ENCODE measurements around the gene RPUSD3. TPM values are rescaled to one million over a fixed set of nuclear protein-coding genes. Genes with fewer than 3 reads are reported as not detected.

The RPUSD3 gene
- total RNA-seq, 1 donor from 2014 or later: 40.7 TPM

DNA sequence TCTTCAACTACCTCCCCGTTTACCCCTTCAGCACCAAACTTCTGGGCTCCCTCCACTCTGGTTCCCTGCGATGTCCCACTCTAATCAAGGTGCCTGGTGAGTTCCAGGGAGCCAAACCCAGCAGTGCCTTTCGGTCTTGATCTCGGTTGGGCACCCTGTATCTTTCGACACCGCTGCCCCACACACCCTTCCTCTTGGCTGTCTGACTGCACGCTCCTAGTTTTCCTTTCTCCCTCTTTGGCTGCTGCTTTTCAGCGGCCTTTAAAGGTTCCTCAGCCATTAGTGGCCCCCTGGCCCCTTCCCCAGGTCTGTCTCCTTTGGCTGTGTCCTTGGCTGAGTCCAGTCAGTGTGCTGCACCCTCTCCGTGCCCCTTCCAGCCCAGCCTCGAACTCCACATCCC lies 33.0 kb downstream of the RPUSD3 start:
- DNase-seq (ENCODE audit: missing footprints) (no peak), ATAC-seq (no peak)
- intact Hi-C loops (cut with DNase I): no loop called here

DNA sequence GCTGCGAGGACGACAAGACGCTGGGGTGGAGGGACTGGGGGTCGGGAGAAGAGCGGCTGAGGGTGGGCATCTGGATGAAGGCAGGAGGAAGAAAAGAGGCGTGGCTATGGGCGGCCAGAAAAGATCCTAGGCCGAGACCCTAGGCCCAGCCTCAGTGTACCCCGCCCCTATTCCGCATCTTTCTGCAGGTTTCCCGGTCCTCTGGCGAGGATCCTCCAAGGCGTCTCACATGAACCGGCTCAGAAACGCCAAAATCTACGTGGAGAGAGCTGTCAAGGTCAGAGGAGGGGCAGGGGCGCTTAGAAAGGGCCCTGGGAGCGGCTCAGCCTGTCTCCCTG lies 33.4 kb downstream of the RPUSD3 start:
- DNase-seq (ENCODE audit: missing footprints) (no peak), ATAC-seq (no peak)
- intact Hi-C loops (cut with DNase I): no loop called here

DNA sequence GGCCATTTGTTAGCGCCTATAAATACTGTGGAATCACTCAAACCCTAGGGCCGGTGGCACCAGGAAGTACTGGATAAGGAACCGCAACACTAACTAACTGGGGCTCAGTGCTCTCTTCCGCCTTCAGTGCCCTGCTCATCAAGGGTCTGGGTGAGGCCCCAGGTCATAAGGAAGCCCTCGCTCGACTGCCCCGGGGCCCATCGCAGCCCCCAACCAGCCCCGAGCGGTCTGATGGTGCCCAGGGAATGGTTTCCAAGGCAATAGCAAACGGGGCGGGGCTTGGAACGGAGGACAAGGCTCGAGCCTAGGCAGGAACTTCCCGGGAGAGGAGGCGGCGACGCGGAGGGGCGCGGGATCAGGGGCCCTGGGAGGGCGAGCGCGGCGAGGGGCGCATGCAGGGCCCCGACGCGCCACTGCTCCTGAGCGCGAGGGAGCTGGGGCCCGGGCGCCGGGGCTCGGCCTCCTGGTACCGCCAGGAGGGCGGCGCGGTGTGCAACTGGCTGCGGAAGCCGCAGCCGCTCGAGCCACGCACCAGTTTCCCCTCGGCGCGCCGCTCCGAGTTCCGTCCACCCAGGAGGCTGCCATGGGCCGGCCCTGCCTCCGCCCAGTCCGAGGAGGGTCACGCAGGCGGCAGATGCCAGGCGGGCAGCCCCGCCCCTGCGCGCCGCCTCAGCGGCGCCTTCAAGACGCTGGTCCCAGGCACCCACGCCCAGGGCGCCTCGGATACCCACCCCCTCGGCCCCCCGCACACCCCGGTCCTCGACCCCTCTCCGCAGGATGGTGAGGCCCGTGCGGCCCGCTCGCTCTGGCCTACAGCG lies 34.0 kb downstream of the RPUSD3 start, which contains the start of gene TTLL3:
Gene TTLL3, plus strand, starts transcription at position 648 of the 818 bp plus-strand sequence. CDS start 400 bp downstream, outside the sequence.
- ATAC-seq (peak; percentile 86), DNase-seq (ENCODE audit: missing footprints) (peak; percentile 89)
- intact Hi-C loops (cut with DNase I): no loop called here

DNA sequence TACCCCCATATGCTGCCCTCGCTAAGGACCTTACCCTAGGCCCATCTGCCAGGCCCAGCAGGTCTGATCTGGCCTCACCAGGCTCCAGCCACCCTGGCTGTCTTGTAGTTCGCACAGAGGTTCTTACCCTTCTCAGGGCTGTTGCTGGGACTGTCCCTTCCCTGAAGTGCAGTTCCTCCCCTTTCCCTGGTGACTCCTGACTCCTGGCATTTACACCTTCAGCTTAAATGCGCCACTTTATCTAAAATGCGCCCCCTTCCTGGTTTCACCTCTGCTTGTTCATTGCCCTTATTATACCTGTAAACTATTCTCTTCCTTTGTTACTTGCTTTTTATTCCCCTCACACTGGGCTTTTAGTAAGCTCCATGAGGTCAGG lies 34.6 kb downstream of the RPUSD3 start:
- DNase-seq (ENCODE audit: missing footprints) (no peak), ATAC-seq (no peak)
- intact Hi-C loops (cut with DNase I): no loop called here

DNA sequence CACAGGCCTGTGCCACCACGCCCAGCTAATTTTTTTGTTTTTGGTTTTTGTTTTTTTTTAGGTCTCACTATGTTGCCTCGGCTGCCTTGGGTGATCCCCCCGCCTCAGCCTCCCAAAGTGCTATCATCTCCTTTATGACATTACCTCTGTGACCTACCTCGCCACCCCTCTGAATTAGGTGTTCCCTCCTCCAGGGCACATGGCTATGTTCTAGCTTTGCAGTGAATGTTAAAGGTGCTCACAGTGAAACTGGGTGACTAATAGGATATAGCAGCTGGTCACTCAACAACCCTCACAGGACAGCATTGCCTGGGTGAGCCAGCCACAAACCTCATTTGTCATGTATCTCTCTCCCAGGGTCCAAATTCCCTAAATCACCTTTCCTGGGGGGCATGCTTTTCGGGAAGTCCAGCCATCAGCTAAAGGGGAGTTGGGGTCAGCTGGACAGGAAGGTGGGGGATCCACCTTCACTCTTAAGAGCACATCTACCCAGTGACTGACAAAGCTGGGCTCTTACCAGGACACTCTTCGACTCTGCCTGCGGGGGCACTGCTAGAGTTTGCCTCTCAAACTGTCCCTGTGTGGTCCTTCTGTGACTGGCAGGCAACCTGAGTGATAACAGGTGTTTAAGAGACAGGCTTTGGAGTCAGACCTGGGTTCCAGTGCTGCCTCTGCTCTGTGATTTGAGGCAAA lies 35.3 kb downstream of the RPUSD3 start:
- ATAC-seq: no peak

DNA sequence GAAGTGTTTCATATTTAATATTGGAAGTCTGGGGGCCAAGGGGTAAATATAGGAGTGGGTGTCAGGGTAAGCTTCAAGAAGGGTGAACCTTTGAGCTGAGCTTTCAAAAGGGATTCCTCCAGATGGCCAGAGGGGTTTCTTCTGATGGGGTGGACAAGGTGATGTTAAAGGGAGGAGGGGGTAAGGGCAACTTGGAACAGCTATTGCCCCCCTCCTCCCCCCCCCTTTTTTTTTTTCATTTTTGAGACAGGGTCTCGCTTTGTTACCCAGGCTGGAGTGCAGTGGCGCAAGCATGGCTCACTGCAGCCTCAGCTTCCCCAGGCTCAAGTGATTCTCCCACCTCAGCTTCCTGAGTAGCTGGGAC lies 35.8 kb downstream of the RPUSD3 start:
- intact Hi-C loops (cut with DNase I): no loop called here
- DNase-seq (ENCODE audit: missing footprints) (no peak), ATAC-seq (no peak)

More for the DNA sequence above, 35.3 kb downstream of the RPUSD3 start:
- no peak for DNase-seq (ENCODE audit: missing footprints)
- intact Hi-C loops (cut with DNase I): no loop called here

DNA sequence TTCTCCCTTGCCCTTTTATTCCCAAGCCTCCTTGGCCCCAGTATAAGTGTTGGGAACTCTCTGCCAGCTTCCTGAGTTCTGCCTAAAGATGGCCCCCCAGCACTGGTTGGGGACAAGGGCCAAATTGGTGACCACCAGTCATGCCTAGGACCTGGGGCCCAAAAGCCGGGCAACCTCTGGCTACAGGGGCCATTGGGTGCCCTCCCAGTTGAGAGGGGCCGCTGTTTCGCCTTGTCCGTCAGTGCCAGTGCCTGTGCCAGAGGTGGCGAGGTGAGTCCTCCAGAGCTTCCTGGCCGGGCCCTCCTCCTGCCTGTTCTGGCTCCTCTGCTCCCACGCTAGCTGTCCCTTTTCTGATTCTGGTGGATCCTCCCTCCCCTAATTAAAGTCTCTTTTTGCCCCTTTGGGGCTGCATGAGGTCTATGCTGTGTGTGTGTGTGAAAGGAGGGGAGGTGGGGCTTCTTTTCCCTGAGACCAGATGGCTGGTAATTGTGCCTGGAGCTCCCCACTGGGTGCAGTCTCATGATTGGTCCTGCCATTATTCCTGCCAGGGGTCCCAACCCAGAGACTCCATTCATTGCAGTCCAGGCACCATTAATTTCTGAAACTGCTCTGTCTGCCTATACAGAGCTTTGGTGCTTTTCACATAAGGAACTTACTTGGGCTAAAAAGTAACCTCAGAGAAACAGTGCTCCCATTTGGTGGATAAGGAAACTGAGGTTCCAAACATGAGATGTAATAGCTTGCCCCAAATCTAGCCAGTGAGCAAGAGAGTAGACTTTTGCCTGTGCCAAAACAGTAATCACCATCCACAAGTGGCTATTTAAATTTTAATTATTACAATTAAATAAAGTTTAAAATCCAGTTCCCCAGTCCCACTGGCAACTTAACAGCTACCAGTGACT lies 36.9 kb downstream of the RPUSD3 start:
- intact Hi-C loops (cut with DNase I): no loop called here
- DNase-seq (ENCODE audit: missing footprints) (no peak), ATAC-seq (no peak)

DNA sequence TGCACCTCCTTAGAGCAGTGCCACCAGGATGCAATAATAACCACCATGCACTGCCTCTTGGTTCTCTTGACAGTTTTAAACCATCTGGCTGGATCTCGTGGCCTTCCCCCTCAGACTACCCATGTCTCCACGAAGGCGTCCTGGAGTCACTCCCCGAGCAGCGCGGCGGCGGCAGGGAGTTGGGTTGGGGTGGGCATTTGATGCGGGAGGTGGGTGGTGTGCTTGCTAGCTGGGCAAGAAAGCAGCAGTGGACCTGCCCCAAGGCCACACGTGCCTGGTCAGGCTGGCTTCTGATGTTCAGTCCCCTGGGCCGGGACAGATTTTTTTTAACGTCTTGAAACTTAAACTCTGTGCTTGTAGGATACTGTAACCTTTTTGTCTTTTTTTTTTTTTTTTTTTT lies 37.7 kb downstream of the RPUSD3 start:
- no peak for DNase-seq (ENCODE audit: missing footprints)
- intact Hi-C loops (cut with DNase I): no loop called here

DNA sequence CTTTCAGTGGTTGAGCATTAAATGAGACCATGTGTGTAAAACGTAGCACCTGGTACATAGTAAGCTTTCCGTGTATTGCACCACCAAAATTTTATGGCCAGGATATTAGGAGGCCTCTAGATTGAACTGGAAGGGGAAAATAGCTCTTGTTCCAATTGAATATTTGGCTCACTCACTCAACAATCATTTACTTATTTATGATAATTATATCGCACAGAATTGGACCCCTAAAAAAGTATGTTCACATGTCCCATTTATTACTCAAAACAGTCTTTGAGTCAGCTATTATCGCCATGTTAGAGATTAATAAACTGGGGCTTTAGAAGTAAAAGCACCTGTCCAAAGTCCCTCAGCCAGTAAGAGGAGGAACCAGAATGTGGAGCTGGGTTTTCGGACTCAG lies 38.8 kb downstream of the RPUSD3 start:
- ATAC-seq: no peak
- DNase-seq (ENCODE audit: missing footprints): no peak
- intact Hi-C loops (cut with DNase I): no loop called here

More for the DNA sequence above, 37.7 kb downstream of the RPUSD3 start:
- ATAC-seq: no peak

DNA sequence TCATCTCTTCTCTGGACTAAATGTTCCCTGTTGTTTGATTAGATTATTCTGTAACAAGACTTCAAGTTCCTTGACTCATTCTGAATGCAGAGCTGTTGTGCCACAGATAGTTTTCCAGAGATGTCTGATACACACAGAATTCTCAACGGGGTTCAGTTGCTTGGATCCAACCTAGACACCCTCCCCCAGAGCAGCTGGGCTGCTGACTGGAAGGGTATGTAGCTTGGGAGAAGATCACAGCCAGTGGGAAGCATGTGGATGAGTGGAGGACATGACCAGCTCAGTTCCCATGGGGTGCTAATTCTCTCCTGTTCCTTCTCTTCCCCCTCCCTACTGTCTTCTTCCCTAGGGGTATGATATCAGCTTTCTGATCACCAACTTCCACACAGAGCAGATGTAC lies 40.3 kb downstream of the RPUSD3 start:
- intact Hi-C loops (cut with DNase I): no loop called here
- ATAC-seq: no peak
- DNase-seq (ENCODE audit: missing footprints): no peak

DNA sequence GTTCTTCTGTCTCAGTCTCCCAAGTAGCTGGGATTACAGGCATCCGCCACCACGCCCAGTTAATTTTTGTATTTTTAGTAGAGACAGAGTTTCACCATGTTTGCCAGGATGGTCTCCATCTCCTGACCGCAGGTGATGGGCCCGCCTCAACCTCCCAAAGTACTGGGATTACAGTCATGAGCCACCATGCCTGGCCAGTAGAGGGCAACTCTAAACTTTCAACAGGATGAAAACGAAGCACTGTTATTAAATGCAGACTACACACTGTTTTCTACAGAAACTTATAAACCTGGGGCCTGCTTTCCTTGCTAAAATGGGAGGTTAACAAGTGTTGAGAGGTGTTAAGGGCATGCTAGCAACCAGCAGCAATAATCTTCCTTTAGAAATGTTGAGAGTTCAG lies 43.3 kb downstream of the RPUSD3 start:
- ATAC-seq (no peak), DNase-seq (ENCODE audit: missing footprints) (no peak)
- intact Hi-C loops (cut with DNase I): no loop called here

DNA sequence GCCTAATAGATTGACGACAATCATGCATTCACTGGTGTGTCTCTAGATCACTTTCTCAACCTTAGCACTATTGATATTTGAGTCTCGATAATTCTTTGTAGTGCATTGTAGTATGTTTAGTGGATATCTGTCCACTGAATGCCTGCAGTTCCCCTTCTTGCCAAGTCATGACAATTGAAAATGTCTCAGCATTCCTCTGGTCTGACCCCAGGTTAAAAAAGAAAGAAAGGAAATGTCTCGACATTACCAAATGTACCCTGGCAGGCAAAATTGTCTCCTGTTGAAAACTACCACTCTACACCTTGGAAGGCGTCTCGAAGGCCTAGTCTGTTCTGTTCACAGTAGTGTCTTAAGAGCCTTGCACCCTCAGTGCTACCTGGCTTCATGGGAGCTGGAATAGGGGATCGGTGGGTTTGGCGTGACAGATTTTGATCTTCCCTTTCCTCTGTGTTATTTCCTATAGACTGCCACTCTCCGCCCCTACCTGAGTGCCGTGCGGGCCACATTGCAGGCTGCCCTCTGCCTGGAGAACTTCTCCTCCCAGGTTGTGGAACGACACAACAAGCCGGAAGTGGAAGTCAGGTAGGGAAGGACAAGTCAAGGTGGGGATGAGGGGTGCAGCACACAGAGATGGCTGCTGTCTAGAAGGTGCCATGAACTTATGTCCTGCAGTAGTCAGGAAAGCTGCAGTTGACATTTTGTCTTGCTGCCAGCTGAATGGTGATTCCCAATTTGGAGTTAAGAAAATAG lies 46.4 kb downstream of the RPUSD3 start:
- DNase-seq (ENCODE audit: missing footprints): no peak
- intact Hi-C loops (cut with DNase I): no loop called here
- no peak for ATAC-seq

DNA sequence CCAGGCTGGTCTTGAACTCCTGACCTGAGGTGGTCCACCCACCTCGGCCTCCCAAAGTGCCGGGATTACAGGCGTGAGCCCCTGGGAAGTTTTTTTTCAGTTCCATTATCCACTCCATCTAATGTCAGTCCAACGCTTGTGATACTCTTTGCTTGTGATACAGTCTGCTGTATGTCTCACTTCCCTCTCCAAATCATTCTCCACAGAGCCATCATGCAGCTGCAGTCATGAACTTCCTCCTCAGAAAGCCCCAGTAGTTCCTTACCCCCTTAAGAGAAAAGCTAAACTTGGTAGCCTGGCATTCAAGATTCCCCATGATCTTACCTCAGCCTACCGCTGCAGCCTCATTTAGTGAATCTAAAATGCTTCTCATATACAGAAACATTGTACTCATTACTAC lies 48.6 kb downstream of the RPUSD3 start:
- intact Hi-C loops (cut with DNase I): no loop called here
- DNase-seq (ENCODE audit: missing footprints) (no peak), ATAC-seq (no peak)

DNA sequence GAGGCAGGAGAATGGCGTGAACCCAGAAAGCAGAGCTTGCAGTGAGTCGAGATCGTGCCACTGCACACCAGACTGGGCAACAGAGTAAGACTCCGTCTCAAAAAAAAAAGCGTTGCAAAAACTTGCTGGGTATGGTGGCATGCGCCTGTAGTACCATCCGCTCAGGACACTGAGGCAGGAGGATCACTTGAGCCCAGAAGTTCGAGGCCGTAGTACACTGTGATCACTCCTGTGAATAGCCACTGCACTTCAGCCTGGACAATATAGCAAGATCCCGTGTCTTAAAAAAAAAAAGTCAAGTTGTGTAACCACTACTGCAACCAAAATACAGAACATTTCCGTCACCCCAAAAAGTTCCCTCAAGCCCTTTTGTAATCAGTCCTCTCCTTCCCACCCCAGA lies 49.4 kb downstream of the RPUSD3 start:
- ATAC-seq: no peak
- intact Hi-C loops (cut with DNase I): loop anchor here (5.0 kb wide), 1 partner anchor 142 kb away; no protein-coding TSS in a partner anchor
- no peak for DNase-seq (ENCODE audit: missing footprints)

DNA sequence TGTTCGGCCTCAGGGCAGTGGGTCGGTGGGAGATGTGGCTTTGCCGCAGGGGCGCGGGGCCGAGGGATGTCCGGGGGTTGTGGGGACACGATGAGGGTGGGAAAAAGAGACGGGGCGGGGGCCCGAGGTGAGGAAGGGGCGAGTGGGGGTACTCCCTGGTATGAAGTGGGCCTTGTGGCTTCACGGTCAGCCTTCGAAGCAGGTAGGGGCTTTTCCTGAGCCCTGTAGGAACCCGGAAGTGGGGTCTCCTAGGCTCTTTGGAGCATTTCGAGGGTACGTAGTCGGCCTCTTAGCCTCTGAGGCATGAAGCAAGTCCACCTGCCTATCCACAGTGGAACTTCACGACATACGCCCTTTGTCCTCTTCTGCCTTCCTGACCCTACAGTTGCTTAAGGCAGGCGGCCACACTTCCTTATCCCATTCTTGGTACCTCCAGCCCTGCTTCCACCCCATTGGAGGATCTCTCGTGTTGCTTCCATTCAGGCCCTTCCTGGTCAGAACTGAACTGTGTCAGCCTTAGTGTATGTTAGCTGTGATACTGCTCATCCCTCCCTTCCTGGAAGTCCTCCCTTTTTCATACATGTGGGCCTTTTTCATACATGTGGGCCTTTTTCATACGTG lies 50.5 kb downstream of the RPUSD3 start:
- DNase-seq (ENCODE audit: missing footprints) (no peak), ATAC-seq (peak; percentile 2)
- intact Hi-C loops (cut with DNase I): loop anchor here (2.0 to 5.0 kb wide), 2 partner anchors 44 to 141 kb away; partner anchors contain the start of gene OGG1

DNA sequence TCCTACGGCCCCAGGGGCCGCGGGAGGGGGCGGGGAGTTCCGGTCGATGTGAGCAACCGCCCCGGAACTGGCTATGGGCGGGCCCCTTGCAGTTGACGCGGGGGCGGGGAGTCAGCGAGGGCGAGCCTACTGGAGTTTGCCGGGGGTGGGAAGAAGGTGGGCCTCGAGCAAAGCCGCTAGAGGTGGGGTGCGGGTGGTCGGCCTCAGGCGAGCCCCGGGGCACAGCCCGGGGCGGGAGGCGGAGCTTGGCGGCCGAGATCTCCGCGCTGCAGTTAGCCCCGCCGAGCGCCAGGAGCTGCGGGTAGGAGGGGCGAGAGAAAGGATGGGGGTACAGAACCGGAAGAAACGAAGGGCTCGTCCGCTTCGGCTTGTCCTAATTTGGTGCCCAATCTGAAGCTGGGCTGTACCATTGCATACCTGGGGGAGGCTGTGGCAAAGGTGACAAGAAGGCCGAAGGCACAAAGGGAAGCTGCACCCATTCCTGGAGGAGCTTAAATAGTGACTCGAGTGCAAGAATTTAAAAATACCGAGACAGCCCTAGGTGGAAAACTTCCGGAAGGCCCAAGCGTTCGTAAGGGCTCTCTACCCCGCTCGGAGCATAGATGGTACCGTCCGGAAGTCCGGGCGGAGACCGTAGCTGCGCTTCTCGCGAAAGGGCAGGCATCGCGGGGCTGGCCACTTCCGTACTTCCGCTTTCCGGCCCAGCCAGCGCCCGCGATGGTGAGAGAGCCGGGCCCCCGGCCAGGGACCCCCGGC lies 51.2 kb downstream of the RPUSD3 start, which contains the start of the genes ARPC4 and TADA3:
Gene ARPC4, plus strand, starts transcription at position 678 of the 756 bp plus-strand sequence. Its CDS starts 40 bp downstream, at position 718.
Gene TADA3, minus strand, starts transcription at position 69 of the 756 bp plus-strand sequence. CDS start 1,007 bp downstream, outside the sequence.
- intact Hi-C loops (cut with DNase I): loop anchor here (2.0 to 5.0 kb wide), 2 partner anchors 44 to 140 kb away; partner anchors contain the start of gene OGG1
- DNase-seq (ENCODE audit: missing footprints) (peak; percentile 98), ATAC-seq (peak; percentile 95)

DNA sequence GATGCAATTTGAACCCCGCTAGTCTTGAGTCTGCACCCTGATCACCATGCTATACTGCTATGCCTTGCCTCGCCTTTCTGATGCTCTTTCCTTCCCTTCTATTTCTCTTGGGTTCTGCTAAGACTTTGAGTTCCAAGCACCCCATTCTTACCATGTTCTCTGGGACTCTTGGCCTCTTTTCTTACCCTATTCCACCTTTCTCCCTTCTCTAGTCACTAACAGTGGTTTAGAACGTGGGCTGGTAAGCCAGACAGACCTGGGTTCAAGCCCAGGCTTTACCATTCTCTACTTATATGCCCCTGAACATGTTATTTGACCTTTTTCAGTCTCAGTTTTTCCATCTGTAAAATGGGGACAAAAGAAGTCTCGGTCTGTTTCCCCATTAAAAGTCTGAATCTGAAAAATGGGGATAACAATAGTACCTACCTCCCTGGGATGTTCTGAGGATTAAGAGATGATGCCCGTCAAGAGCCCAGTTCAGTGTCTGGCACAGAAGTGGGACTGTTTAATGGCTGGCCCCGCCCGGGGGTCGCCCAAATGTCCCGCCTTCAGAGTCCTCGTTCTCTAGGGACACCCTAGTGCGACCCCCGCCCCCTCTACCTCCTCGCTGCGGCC lies 51.9 kb downstream of the RPUSD3 start:
- ATAC-seq: no peak
- intact Hi-C loops (cut with DNase I): loop anchor here (2.0 to 5.0 kb wide), 2 partner anchors 43 to 140 kb away; partner anchors contain the start of gene OGG1

More for the DNA sequence above, 51.9 kb downstream of the RPUSD3 start:
- no peak for DNase-seq (ENCODE audit: missing footprints)
